Erythroblast (primary cell): Measurements from ENCODE around the gene FUZ.

ENCODE experiments used
- GATA1 ChIP-seq: IDR thresholded peaks from 2 replicates; pipeline ENCODE4 v1.6.1; 2011; ENCODE audit warnings: low read depth, mild to moderate bottlenecking, control low read depth, low read length, moderate library complexity
- POLR2A ChIP-seq: IDR thresholded peaks from 2 replicates; pipeline ENCODE4 v1.6.1; 2011; ENCODE audit warnings: mild to moderate bottlenecking, low read length

DNA sequence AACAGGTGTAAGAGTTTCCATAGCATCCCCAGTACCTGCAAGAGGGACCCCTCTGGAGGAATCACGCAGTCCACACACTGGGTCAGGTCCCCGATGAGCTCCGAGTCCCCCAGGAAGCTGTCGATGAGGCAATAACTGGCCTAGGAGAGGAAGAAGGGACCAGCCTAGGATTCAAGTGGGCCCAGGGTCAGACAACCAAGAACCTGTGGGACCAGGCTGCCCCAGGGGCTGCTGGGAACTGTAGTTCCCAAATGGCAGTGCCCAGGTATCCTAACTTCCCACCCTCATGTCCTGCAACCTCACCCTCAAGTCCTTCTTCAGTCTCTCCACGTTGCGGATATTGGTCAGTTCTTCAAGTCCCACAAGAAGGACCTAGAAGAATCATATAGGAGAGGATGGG lies 1.8 kb downstream of the FUZ start:
- TF ChIP-seq POLR2A = no peak
- TF ChIP-seq GATA1 = no peak
